HG03520 (cell line): ENCODE results near the gene TMEM200B.
"Not testable (repeated sequence)": the region's sequence is repeated elsewhere in the genome, so short reads cannot be mapped to it uniquely, and the experiment has no call there.

Experiments
- ATAC-seq: cut with Tn5 transposase; IDR thresholded peaks from one replicate; pipeline ENCODE4 v1.9.1; 2021; ENCODE audit warnings: mild to moderate bottlenecking, moderate library complexity; ENCODE audit not compliant: unreplicated experiment

Gene TMEM200B

DNA sequence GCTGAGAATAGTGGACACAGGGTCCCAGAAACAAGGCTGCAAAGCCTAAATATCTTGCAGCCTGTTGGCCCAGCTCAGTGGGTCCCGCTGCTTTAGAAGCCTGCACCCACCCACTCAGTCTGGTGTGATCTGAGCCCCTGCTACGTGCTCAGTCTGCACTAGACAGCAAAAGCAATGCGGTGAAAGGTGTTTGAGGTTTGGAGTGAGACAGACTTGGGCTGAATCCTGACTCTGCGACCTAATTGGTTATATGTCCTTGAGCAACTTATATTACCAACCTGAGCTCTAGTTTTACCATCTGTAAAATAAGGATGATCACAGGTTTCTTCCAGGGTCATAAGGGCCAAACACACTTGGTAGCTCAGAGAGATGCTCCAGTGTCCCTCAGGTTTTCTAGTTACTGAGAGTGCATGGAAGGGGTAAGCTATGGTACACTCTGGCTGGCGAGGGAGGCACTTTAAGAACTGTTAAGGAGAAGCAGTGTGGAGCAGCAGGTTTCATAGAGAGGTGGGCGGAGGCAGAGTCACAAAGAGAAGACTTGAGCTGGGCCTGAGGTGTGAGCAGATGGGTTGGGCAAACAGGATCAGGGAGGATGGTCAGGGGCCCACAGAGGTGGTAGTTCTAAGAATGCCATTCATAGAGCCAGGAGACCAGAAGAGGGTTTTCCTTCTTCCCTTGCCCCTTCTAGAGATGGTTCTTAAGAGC, 10.1 kb downstream of the TMEM200B start:
- ATAC-seq: no peak

DNA sequence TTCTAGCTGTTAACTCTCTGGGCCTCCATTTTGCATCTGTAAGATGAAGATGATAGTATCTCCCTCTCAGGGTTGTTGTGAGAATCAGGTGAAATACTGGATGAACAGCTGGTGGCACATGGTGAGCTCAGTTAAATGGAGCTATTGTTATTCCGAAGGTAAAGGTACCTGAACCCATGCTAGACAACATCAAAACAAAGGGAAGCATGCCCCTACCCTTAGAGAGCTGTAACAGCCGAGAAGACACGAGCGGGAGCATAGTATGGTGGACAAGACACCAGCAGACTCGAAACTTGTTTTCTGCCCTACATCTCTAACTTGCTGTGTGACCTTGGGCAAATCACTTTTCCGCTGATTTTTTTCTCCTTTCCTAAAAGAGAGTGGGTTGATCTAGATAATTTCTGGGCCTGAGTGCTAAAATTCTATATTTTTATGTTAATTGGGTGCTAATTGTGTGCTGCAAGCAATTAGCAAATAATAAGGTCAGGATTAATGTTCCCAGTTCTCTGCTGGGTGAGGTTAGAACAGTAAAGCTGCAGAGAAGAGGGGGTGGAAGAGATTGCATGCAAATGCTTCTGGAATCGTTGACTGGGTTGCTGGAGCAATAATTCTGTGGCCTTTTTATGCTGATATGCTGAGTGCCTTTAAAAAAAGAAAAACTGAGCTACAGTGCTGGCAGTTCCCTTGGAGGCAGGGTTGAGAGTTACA, 10.8 kb downstream of the TMEM200B start:
- ATAC-seq: no peak

DNA sequence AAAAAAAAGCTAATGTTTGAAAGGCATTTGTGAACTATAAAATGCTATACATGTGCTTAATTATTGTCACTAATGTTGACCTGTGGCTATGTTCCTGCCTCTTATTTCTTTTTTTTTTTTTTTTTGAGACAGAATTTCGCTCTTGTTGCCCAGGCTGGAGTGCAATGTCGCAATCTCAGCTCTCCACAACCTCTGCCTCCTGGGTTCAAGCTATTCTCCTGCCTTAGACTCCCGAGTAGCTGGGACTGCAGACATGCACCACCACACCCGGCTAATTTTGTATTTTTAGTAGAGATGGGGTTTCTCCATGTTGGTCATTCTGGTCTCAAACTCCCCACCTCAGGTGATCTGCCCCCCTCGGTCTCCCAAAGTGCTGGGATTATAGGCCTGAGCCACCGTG, 15.7 kb downstream of the TMEM200B start:
- not testable (repeated sequence) for ATAC-seq

DNA sequence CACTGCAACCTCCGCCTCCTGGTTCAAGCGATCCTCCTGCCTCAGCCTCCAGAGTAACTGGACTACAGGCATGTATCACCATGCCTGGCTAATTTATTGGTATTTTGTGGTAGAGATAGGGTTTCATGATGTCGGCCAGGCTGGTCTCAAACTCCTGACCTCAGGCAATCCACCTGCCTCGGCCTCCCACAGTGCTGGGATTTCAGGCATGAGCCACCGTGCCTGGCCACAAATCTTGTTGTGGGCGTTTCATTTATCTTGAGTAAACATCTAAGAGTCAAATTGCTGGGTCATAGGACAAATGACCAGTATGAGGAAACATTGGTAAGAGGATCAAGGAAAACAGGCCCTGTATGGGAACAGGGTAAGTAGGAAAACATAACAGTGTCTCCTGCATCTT, 17.9 kb downstream of the TMEM200B start:
- ATAC-seq: no peak

DNA sequence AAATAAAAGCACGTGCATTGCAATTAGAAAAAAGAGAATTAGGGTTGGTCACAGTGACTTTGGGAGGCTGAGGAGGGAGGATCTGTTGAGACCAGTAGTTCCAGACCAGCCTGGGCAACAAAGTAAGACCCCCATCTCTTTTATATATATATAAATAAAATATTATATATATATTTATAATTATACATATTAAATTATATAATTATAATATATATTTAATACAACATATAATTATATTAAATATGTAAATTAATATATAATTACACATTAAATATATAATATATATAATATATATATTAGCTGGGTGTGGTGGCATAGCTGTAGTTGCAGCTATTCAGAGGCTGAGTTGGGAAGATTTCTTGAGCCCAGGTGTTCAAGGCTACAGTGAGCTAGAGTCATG, 23.2 kb downstream of the TMEM200B start:
- ATAC-seq: no peak

DNA sequence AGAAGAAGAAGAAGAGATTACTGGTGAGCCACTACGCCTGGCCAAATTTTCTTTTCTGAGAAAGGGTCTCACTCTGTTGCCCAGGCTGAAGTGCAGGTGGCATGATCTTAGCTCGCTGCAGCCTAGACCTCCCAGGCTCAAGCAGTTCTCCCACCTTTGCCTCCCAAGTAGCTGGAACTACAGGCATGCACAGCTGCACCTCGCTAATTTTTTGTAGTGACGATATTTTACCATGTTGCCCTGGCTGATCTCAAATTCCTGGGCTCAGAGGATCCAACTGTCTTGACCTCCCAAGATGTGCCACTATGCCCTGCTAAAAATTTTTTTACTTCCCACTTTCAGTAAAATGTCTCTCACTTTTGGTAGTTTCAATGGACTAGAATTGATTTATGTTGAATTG, 24.4 kb downstream of the TMEM200B start:
- no peak for ATAC-seq

DNA sequence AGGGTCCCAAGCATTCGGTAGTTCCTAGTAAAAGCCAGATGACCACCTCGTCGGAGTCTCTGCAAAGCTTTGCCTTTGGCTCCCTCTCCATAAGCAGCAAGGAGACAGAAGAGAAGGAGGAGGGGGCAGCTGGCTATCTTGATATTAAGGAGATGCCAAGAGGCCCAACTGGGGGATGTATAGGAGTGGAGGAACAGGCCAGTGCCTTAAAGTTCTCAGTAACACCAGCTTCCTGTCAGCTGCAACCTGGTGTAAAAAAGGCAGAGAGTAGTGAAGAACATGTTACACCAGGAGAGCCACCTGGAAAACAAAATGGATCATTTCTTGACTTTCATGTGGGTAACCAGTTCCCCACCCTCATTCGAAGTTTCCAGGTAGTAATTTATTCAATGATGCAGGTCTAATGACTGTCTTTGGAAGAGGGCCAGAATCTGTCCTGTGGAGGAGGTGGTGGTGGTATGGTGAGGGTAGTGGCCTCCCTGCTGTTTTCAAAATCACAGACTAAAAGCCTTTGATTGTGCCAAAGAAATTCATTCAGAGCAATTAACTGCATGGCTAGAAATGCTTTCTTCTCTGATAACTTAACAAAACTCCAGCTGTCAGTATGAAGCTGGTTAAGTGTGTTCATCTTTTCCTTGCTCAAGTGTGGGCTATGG, 27.3 kb downstream of the TMEM200B start:
- ATAC-seq: no peak

DNA sequence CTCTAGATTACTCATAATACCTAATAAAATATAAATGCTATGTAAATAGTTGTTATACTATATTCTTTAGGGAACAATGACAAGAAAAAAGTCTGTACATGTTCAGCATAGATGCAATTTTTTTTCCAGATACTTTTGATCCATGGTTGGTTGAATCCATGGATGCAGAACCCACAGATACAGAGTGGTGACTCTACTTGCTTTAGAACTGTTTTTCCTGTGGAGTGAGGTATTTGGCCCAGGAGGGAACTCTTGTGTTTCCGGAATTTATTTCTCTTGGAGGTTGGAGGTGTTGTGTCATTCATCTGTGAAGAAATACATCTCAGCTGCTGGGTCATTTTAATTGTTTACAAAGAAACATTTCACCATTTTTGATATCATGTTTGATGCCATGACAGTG, 28.7 kb downstream of the TMEM200B start:
- ATAC-seq: no peak

DNA sequence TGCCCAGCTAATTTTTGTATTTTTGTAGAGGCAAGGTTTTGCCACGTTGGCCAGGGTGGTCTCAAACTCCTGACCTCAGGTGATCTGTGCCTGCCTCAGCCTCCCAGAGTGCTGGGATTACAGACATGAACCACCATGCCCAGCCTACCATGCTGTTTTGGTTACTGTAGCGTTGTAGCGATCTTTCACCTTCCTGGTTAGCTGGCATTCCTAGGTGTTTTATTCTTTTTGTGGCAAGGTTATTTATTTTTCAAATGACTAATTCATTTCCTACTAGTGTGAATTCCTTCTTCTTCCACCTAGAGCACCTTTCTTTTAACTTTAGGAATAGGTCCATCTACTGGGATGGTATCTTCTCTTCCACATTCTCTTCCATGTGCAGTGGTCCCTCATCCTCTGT, 29.3 kb downstream of the TMEM200B start:
- no peak for ATAC-seq

DNA sequence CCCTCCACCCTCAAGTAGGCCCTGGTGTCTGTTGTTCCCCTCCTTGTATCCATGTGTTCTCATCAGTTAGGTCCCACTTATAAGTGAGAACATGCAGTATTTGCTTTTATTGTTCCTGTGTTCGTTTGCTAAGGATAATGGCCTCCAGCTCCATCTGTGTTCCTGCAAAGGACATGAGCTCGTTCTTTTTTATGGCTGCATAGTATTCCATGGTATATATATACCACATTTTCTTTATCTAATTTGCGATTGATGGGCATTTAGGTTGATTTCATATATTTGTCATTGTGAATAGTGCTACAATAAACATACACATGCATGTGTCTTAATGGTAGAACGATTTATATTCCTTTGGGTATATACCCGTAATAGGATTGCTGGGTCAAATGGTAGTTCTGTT, 31.0 kb downstream of the TMEM200B start:
- not testable (repeated sequence) for ATAC-seq

DNA sequence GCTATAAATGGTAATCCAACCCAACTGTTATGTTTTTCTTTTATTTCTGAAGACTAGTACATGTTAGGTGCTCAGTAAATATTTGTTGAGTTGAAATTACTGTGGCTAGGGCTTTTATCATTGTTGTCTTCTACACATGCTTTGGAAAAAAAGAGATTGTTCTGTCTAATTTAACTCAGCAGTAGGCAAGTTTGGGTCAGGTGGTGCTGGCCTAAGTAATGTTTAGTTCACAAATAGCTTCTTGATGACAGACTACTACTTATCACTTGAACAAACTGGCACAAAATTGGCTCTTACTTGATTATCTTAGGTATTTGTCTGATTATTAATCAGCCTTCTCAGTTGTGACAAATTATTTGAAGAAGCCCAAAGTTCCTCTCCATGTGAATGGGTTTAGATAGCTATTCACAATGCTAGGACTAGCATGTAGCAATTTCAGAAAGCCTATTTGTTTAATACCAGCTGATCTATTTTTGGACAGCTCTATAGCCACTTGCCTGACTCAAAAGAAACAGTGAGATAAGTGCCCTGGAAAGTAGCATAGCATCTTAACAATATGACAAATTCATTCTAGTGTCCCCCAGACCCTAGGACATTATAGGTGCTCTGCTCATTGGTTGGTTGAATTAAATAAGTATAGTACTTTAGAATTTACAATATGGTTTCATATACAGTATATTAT, 32.6 kb downstream of the TMEM200B start:
- ATAC-seq: no peak

DNA sequence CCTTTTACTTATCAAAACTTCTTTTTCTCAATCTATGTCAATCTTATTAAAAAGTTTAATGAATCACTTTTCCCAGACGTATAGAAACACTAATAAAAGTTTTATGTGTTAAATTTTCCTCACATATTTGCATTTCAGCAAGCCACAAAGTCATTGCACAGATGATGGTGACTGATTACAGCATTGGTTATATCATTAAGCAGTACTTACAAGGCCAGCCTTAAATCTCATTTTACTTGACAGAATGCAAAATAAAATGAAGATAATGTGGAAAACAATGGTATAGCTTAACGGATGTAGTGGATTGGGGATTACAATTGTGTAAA, 39.5 kb downstream of the TMEM200B start:
- no peak for ATAC-seq

DNA sequence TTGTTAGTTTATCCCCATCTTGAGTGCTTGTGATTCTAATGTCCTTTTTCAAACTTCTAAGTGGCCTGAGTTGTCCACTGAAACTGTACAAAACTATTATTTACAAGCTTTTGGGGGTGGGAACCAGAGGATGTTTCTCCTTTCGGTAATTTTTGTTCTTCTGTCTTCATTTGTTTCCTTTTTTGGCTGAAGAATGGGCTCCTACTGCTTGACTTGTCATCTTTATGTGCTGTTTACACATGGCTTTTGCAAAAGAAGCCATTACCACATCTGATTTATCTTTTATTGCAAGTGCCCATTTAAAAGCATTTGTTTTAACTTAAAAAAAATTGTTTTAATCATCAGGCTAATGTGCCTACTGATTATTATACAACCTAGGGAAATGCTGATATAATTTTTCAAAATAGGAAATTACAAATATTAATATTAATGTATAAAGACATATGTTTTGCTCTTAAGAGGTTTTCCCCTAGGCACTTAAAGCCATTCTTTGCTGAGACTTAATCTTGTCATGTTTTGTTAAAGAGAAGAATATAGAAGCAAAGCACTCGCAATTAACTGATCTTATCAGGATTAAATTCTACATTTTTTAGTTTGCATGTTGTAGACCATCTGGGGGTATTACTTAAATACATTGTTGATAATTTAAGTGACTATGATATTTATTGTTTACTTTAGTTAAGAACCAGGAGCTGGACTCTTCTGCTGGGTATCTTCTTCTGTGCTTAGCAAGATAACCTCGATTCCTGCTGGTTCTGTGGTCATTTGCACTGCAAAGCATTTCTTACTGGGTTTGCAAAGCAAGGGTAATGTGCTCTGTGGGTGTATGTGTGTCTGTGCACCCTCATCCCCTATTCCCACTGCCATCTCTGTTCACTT, 40.1 kb downstream of the TMEM200B start:
- no peak for ATAC-seq

DNA sequence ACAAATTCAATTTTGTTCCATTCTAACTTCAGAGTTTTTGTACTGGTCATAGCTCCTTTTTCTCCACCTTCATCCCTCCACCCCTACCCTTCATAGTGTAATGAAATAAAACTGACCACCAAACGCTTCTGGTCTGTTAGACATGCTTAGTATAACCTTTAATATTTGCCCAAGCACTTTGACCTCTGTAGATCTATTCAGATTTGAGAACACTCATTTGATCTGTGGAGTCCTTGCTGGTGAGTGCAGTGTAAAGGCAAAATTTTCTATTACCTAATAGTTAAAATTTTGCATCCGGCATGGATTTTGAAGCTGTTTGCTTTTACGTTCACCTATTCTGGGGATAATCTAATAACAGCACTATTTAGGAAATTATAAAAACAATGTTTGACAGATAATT, 41.2 kb downstream of the TMEM200B start:
- no peak for ATAC-seq

DNA sequence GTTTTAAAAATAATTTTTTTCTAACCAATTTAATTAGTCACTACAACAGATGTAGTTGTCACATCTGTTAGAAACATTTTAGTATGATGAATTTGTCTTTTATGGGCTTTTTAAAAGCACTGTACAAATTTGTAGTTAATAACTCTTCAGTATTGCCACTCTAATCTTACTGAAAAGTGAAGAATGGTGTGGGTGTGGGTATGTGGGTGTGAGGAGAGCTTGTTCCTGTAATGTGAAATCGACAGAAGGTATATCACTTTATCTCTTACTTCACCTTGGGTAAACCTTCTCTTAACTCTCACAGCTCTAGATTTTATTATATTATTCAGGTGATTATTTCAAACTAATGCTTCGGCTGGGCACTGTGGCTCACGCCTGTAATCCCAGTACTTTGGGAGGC, 42.5 kb downstream of the TMEM200B start:
- ATAC-seq: no peak

DNA sequence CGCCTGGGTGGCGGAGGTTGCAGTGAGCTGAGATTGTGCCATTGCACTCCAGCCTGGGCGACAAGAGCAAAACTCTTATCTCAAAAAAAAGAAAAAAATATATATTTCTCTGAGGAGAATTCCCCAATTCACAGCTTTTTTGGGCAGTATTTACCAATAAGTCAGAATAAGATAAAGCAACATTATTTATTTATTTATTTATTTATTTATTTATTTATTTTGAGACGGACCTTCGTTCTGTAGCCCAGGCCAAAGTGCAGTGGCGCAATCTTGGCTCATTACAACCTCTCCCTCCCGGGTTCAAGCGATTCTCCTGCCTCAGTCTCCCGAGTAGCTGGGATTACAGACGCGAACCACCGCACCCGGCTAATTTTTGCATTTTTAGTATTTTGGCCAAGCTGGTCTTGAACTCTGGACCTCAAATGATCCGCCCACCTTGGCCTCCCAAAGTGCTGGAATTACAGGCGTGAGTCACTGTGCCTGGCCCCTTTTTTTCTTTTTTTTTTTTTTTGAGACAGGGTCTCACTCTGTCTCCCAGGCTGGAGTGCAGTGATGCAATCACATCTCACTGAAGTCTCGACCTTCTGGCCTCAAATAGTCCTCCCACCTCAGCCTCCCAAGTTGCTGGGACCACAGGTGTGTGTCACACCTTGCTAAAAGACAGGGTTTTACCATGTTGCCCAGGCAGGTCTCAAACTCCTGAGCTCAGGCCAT, 43.6 kb downstream of the TMEM200B start:
- not testable (repeated sequence) for ATAC-seq

DNA sequence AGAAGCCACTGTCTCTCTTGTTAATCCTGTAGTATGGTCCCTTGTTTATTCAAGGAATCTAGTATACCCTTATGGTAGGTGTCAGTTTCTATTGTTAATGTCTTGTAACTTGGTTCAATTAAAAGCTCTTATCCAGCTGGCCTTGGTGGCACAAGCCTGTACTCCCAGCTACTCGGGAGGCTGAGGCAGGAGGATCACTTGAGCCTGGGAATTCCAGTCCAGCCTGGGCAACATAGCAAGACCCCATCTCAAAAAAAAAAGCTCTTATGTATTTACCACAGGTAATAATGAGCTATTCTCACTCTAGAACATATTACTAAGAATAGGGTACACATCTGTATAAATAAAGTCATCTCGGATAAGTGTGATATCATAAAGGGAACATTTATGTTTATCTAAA, 46.5 kb downstream of the TMEM200B start:
- ATAC-seq: no peak
